Suprapubic skin (tissue), 3 donors: ENCODE measurements around the gene MNAT1.

ENCODE experiments used
- CTCF ChIP-seq, 2 donors: fragments of 200-600 bp in 1 of 2; fragments of 450-650 bp in 1 of 2; sonication (generic) in 1 of 2; IDR thresholded peaks; one replicate each; pipeline ENCODE4 v1.5.1; 2016 to 2019; ENCODE audit warnings: antibody characterized with exemption in 2 of 2, mild to moderate bottlenecking in 1 of 2, moderate library complexity in 1 of 2
- EP300 ChIP-seq: sonication (generic); formaldehyde crosslinking; IDR thresholded peaks from one replicate; pipeline ENCODE4 v1.6.1; 2017; ENCODE audit warnings: antibody characterized with exemption
- POLR2A ChIP-seq, 2 donors: fragments of 450-650 bp; IDR thresholded peaks; one replicate each; pipeline ENCODE4 v1.6.1; 2017; ENCODE audit warnings: antibody characterized with exemption in 2 of 2, mild to moderate bottlenecking in 2 of 2, moderate library complexity in 2 of 2

DNA sequence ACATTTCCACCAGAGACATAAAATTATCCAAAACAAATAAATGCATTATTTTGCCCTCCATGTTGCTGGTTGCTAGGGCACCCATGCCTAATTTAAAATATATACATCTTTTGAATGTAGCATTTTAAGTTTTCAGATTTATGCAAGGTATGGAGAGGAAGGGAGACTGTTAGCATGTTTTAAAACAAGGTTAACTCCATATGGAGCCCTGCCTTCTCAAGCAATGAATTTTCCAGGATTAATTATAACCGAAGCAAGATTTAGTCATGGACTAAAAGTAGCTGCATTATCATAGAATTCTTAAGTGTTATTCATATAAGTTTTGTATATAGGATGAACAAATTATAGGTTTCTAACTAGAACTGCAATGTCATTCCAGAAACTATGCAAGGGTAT is 209.1 kb downstream of the MNAT1 start:
- TF ChIP-seq CTCF (IDR thresholded peaks at IDR 0.05), result no peak
- TF ChIP-seq EP300, result no peak
- no peak for TF ChIP-seq POLR2A (IDR thresholded peaks at IDR 0.05)
